NCI-H446 (cell line): ENCODE data around the gene SINHCAF.
"Not testable (repeated sequence)": the region's sequence is repeated elsewhere in the genome, so short reads cannot be mapped to it uniquely, and the experiment has no call there.

Experiments
- DNase-seq, 2 experiments: peaks; one replicate each; lab custom pipeline; 2025; lab: John Stamatoyannopoulos, UW

Gene SINHCAF

GRCh38 chr12:31308116-31308515, 17.8 kb downstream of the SINHCAF start:
- DNase-seq, result no peak

DNA sequence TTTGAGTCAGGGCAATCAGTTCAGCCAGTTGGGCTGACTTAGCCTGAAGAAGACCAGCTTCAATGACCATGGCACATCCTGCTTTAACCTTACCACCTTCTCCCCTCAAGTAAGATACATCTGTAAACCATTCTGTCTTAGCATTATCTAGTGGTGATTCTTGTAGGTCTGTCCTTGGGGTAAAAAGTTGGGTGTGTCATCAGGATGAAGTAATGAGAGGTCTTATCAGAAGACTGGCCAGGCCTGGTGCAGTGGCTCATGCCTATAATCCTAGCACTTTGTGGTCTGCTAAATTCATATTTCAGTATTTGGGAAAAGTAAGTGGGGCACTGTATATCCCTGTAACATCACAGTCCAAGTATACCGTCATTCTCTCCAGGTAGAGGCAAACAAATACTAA, 19.1 kb downstream of the SINHCAF start:
- DNase-seq, result no peak

GRCh38 chr12:31303466-31303865, 22.5 kb downstream of the SINHCAF start:
- no peak for DNase-seq

- no peak for DNase-seq
Measured at GRCh38 chr12:31301311-31301710, 24.6 kb downstream of the SINHCAF start.

DNA sequence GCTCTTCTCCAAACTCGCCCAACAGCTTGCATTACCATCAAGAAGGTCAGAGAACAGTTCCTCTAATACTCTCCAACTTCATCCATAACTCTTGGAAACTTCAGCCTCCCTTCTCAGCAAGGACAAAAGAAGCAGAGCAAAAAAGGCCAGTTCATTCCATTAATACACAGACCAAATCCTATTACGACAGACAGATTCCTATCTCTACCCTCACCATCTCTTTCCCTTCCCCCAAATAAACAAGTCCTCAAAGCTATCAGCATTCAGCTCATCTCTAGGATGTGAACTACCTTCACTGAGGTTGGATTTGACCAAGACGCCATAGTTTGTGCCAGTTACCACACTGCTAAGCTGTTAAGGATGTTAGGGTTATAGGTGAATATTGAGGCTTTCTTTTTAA, 25.2 kb downstream of the SINHCAF start:
- no peak for DNase-seq

DNA sequence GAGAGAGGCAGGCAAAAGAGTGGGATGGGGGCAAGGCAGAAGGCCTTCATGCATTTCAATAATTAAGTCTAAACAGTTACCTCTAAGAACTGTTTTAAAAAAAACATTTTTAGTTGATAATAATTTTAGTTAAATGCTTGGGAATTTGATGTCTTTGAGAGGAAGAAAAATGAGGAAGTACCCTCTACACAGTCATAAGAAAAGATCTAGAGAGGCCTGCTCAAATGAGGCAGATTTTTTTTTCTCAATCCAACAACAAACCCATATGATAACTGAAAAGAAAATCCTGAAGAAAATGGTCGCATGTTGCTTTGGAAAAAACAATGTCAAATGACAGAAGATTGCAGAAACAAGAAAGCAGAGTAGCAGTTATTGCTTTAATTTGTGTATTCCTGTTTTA, 25.6 kb downstream of the SINHCAF start:
- no peak for DNase-seq

DNA sequence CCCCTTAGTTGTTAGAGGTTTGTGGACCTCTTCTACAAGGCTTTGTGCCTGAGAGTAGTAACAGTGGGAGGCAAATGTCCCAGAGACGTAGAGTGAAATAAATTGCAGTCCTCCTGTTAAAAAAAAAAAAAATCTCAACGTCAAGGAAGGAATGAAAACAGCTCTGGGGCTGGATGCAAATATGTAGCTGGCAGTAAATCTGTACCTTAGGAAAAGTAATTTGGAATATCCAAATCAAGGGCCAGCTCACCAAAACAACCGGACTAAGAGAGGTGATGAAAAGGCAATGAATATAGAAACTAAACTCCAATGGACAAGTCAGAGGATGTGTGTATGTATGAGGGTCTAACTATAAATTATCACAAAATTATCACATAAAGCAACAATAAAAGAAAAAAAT, 27.0 kb downstream of the SINHCAF start:
- no peak for DNase-seq

DNA sequence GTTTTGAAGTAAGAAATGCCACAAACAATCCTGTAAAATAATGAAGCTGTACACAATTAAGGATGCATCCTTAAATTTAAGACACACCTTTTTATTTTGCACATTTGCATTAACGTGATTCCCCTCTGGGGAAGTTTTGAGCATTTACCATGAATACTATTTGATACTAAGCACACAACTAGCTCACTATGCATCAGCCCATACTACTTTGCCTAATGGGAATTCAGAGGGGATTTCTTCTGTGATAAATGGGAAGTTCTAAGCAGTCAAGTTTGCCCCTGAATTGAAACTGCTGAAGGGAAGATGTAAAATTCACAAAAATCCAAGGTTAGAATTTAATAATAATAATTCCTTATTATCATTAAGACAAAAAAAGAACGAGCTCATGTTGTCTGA, 27.4 kb downstream of the SINHCAF start:
- DNase-seq, result no peak

DNA sequence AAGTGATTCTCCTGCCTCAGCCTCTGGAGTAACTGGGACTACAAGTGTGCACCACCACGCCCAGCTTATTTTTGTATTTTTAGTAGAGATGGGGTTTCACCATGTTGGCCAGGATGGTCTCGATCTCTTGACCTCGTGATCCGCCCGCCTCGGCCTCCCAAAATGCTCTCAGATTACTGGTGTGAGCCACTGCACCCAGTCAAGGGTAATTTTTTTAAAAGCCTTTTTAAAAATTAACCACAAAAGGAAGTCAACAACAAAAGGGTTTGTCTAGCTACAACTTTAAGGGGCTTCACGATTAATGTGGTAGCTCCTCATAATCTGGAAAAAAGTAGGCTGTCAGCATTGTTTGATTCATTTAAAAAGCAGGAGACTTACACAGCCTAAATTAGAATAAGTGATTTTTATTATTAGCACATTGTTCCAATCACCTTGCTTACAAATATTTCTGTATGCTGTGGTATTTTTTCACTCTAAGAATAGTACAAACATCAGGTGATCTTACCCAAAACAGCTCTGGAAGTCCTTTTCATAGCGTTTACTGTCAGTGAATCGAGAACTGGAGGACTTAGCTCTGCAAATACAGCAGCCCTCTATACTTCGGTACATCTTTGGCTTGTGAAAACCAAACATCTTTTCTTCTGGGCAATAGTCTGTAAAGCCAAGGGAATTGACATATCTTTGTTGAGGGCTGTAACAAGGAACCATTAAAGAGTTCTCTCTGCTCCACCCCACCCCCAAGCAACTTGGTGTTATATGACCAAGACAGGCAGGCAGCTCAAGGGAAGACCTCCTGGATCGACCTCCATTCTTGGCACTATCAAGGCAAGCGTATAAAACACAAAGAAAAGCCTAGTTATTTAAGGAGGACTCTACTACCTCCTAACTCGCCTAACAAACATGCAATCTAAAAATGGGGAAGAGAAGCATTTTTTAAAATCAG, 28.1 kb downstream of the SINHCAF start:
- DNase-seq, result no peak

DNA sequence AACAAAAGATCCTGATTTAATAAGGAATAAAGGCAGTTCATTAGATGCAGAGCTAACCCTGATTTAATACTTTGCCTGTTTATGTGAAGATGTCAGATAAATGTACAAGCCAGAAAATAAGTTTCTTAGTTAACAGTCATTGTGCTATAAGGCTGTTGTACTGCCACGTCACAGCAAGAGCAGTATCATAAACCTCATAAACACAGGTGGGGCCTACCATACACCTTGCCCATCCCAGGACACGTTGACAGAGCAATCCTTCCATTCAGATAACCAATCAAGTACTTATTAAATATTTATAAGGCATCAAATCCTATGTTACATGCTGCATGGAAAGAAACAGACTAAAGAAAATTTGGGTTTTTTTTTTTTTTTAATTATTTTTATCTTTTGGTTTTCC, 36.5 kb downstream of the SINHCAF start:
- DNase-seq, result no peak

DNA sequence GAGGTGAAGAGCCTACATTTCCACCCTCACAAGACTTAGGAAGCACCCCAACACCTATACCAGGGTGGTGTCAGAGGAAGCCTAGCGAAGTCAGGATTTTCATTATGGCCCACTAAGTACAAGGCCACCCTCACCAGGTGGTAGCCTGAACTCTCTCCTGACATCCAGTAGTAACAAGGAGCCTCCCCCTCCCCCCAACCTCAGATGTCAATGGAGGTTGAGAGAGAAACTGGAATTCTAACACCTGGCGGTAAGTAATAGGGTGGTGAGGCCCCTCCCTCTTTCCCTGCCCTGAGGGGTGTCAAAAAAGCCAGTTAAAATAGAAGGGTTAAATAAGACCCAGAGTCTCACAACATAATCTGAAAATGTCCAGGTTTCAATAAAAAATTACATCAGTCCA, 37.6 kb downstream of the SINHCAF start:
- no peak for DNase-seq

DNA sequence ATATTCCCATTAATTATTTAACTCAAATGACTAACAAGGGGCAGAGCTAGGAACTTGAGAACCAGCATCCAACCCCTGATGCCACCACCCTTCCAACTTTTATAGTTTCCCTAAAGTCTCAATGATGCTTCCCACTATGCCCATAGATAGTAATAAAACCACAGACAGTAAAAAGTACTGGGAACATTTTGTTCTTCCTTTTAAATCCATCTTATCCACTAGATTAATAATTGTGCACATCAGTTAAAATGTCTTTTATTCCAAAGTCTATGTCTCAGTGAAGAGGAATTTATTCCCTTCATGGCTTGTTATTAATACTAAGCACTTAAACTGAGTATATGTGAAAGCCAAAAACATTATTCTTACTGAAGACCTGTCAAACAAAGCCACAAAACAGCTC, 45.8 kb downstream of the SINHCAF start:
- no peak for DNase-seq

DNA sequence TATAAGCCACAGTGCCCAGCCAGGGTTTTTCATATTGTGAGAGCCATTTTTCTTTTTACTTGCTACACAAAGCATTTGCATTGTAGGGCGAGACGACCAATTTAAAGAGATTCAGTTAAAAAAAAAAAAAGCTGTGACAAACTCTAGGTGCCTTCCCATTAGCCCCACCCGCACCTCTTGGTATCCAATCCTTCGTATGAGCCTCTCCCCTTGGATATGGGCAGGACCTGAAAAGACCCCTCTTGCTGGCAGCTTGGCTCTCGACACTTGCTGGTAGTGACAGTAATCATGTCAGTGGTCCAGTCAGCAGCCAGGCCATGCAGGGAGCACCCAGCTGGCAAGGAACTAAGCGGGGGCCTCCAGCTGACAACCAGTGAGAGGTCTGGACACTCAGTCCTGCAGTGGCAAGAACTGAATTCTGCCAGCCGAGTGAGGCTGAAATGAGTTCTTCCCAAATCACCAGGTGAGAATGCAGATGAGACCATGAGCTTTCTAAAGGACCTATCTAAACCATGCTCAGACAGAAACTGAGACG, 46.5 kb downstream of the SINHCAF start:
- DNase-seq, result no peak

GRCh38 chr12:31278832-31279231, 47.1 kb downstream of the SINHCAF start:
- no peak for DNase-seq

DNA sequence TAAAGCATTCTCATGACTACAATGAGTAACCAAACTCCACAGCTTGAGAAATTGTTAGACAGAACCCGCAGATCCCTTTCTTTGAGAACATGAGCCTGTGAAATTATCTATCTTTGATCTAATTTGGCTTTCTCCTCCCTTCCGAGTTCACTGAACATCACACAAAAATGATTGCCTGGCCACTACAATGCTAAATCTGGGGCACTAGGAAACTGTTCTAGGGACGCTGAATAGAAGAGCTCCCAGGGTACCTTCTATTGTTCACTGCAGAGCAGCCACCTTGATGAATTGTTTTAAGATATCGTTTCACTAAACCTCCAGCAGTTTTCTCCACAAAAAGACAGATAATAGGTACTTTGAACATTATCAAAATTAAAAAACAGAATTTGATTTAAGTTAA, 47.5 kb downstream of the SINHCAF start:
- no peak for DNase-seq

- DNase-seq, result no peak
Measured at GRCh38 chr12:31277081-31277480, 48.9 kb downstream of the SINHCAF start.

DNA sequence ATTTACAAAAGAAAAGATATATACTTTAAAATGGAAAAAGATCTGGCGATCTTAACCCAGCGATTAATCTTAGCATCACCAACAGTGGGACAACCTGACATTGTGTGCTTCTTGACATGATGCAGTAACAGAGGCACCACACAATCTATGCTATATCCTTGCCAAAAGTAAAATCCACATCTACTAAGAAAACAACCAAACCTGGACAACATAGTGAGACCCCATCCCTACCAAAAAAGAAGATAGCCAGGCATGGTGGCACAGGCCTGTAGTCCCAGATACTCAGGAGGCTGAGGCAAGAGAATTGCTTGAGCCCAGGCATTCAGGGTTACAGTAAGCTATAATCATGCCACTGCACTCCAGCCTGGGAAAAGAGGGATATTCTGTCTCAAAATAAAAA, 50.5 kb downstream of the SINHCAF start:
- DNase-seq, result no peak

DNA sequence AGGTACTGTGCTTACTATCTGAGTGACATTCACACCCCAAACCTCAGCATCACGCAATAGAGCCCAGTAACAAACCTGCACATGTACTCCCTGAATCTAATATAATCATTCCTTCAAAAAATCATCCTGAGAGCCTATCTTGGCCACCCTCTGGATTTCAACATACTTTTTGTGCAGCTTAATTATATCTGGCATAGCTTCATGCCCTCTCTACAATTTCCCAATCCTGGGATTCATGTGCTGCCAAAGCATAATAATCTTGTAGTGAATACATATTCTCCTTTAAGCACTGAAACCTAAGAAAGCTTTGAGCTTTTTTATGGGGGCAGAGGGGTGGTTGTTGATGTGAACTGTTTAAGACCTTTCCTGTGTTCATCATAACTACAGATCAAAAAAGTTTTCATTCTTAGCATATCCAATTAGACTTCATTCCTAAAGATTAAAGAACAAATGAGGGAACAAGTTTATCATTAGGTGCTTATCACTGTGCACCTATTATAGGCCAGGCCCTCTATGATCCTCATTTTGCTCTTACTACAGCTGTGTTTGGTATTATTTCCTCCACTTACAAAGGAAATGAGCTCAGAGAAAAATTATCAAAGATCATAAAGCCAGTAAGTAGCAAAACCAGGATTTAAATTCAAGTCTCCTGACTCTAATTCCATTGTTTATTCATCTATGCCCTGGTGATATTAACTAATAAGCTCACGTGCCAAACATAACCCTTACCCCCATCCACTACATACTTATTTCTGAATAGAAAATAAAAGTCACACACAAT, 51.2 kb downstream of the SINHCAF start:
- no peak for DNase-seq

DNA sequence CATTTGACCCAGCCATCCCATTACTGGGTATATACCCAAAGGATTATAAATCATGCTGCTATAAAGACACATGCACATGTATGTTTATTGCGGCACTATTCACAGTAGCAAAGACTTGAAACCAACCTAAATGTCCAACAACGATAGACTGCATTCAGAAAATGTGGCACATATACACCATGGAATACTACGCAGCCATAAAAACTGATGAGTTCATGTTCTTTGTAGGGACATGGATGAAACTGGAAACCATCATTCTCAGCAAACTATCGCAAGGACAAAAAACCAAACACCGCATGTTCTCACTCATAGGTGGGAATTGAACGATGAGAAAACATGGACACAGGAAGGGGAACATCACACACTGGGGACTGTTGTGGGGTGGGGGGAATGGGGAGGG, 52.2 kb downstream of the SINHCAF start:
- DNase-seq, result not testable (repeated sequence)

DNA sequence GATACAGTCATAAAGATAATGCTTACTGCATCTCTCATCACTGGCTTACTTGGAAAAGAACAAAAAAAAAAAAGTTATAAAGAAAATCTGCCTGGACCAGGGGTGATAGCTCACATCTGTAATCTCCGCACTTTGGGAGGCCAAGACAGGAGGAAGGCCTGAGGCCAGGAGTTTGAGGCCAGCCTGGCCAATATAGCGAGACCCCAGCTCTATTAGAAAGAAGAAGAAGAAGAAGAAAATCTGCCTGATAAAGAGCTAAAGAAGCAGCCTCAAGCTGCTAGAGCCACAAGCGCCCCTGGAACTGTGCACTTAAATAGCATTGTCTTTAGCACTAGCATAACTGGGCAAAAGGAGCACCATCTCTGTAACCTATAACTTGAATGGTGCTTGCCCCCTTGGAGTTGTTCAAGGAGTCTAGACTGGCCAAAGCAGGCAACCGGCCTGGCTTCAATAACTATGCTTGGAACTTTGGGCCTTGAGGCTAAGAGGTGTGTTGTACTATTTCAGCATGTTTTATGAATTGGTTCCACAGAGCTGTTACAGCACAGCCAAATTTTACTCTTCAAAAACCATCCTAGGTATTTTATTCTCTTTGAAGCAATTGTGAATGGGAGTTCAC, 53.2 kb downstream of the SINHCAF start:
- DNase-seq, result no peak

- no peak for DNase-seq
Measured at GRCh38 chr12:31267966-31268365, 58.0 kb downstream of the SINHCAF start.

GRCh38 chr12:31265722-31266121, 60.2 kb downstream of the SINHCAF start:
- no peak for DNase-seq

- DNase-seq, result no peak
Measured at GRCh38 chr12:31263661-31264060, 62.3 kb downstream of the SINHCAF start.
